Stimulated activated CD8-positive, alpha-beta memory T cell treated with anti-CD3 and anti-CD28 coated beads, Interleukin-15, amount 100 ng/mL, for 24 hours (primary cell): ENCODE results near the gene ORC2.

Source experiments
- DNase-seq: peaks from one replicate; pipeline ENCODE4 v3.0.0-alpha.2; 2020; ENCODE audit warnings: low read depth

The ORC2 gene

GRCh38 chr2:200860092-200860795 is 103.2 kb downstream of the ORC2 start:
- DNase-seq = no peak
